Subcutaneous adipose tissue (tissue), 4 donors: ENCODE results near the gene SCUBE1. TPM values are rescaled to one million over a fixed set of nuclear protein-coding genes. Genes with fewer than 3 reads are reported as not detected.

Source experiments
- total RNA-seq, 4 donors: library from RNA; depleted of rRNA; stranded (reverse); fragments of >200 nt; gene quantifications; one replicate each; pipeline ENCODE4 v1.1.0, GENCODE V29; 2016
- TF ChIP-seq, protein P1 (sequence below): fragments of 450-650 bp; IDR thresholded peaks from one replicate; pipeline ENCODE4 v1.5.1; 2016; ENCODE audit warnings: low read depth, mild to moderate bottlenecking, control low read depth, antibody characterized with exemption, moderate library complexity

SCUBE1 gene
- total RNA-seq, 4 donors from 2014 or later, result 0.66 to 4.6 (median 1.7) TPM

DNA sequence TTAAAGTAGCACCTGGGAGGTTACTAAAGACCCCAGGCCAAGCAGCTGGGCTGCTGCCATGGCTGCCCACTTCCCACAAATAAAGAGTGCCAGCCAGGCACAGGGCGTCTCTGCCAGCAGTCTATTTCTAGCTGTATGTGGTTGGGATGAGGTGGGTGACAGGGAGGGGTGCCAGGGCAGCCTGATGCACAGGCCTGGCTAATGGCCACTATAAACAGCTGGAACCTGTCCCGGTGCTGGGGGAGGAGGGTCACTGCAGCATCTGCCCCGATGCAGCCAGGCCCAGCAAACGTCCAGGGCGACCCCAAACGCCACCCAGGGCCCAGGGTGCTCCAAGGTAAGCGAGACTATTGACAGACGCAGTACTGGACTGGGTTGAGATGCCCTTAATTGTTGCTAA is 37.4 kb downstream of the SCUBE1 start:
- TF ChIP-seq, protein P1, sequence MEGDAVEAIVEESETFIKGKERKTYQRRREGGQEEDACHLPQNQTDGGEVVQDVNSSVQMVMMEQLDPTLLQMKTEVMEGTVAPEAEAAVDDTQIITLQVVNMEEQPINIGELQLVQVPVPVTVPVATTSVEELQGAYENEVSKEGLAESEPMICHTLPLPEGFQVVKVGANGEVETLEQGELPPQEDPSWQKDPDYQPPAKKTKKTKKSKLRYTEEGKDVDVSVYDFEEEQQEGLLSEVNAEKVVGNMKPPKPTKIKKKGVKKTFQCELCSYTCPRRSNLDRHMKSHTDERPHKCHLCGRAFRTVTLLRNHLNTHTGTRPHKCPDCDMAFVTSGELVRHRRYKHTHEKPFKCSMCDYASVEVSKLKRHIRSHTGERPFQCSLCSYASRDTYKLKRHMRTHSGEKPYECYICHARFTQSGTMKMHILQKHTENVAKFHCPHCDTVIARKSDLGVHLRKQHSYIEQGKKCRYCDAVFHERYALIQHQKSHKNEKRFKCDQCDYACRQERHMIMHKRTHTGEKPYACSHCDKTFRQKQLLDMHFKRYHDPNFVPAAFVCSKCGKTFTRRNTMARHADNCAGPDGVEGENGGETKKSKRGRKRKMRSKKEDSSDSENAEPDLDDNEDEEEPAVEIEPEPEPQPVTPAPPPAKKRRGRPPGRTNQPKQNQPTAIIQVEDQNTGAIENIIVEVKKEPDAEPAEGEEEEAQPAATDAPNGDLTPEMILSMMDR, result no peak

DNA sequence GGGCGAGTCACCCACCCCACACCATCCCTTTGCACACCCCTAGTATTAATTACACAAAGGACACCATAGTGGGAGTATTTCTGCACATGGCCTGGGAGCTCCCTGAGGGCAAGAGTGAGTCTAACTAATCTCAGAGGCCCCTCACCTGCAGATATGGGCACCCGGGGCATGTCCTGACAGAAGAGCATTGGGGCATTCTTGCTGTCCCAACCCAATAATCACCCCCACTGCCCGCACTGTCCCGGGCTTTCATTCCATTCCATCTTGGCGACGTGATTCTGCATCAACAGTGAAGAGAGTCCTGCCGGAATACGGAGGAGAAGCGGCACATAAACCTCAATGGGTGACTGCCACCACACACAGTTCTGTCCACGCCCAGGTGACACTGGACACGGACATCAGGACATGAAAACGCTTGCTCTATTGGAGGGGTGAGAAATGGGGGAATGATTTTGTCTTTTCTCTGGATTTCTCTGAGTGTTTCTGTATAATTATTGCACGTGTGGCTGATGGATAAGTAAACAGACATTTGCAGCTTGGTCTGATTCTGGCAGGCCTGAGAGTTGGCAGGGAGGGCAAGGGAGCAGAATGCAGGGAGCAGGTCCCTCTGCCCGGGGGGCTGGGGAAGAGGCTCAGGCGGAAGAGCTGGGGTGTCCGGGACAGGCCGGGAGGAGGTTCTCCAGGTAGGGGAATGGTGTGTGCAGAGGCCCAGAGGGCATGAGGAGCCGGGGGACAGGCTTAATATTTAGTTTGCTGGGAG is 38.2 kb downstream of the SCUBE1 start:
- TF ChIP-seq, protein P1, result no peak

DNA sequence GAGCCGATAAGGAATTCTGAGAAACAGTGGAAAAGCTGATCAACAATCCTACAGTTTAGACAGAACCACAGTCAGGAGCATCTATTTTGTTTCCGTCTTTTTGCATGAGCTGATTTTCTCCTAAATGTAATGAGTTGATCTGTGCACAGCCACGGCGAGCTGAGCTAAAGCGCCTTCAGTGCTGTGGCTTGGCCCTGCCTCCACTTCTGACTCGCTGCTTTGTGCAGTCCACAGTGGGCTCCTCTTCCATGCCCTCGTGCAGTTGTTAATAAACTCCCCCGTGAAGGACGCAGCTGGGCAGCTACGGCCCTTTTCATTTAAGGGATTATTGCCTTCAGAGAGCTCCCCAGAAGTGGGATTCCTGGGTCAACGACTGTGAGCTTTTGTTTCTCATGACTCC is 39.4 kb downstream of the SCUBE1 start:
- TF ChIP-seq, protein P1, result no peak

DNA sequence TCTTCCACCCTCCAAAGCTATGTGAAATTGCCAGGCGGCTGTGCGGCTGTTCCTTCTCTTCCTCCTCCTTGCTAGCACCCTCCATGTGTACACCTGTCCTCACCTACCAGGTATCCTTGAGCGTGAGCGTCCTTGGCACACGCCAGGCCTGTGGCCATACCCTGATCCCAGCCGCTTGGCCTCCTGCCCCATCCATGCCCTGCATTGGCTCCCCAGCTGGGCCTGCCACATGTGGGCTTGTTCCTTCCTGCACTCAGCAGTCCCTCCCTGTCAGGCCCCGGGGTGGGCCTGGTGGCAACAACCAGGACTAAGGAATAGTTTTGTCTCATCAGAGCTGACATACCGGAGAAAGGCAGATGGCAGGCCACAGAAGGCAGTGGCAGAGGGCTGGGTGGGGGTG is 40.0 kb downstream of the SCUBE1 start:
- TF ChIP-seq, protein P1, result no peak

DNA sequence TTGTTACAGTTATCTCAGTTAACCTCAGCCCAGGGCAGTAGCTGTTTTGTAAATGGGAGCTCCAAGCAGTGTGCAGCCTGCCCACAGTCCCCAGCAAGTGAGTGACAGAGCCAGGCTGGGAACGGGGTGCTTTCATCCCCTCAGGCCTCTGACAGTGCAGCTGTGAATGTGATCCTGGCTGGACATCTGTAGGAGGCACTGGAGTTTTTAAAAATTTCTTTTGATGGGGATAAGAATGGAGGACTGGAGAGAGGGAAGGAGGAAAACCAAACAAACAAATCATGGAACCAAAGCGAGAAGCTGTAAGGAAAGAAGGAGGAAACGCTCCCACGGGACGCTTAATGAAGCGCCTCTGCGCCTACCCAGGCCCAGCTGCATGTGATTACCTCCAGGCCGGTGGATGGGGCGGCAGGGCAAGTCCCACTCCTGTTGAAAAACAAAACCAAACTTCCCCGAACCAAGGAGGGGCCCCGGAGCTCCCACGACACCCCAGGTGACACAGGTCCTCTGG is 40.6 kb downstream of the SCUBE1 start:
- TF ChIP-seq, protein P1, result no peak

DNA sequence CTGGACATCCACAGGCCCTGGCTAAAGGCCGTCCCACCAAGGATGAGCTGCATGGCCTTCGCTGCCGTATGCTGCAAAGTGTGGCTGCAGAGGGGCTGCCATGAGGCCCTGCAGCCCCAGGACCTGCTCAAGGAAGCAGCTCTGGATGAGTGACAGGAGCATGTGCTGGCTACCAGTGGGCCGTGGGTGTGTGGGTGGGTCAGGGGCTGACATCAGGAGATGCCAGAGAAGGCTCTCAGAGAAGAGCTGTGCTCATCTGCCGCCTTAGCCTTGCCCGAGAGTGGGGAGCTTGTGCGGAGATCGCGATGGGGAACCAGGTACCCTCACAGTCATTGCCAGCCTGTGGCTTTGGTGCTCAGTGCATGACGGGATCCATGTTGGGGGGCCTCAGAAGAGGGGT is 41.3 kb downstream of the SCUBE1 start:
- TF ChIP-seq, protein P1, result no peak

DNA sequence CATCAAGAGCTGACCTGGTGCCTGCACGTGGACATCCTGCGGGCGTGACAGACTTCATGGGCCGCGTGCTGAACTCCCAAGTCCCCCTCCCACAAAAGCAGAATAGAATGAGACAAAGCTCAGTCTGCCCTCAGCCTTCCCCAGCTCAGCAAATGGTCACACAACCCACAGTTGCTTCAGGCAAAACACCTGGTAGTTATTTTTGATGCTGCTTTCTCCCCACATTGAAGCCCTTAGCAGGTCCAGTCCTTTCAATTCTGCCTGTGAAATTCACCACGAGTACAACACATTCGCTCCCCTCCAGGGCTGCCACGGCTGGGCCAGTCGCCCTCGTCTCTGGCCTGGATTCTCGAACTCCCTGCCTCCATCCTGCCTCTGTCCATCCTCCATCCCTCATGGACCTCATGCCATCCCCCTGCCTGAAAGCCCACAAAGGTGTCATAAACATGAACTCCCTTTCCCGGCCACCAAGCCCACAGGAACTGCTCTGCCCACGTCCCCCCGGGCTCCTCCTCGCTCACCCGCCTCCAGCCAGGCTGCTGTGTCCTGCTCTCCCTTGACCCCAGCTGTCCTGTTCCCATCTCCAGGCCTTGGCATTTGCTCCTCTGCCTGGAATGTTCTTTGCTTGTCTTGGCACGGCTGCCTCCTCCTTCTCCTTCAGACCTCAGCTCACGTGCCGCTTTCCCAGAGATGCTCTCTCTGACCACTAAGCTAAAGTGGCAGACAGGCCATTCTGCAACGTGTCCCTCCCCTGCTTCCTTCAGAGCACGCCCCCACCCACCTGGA is 42.1 kb downstream of the SCUBE1 start:
- TF ChIP-seq, protein P1, result no peak
